GM12878 (cell line): ENCODE data around the gene AGXT.

Source experiments
- HCFC1 ChIP-seq: fragments of 150-350 bp; IDR thresholded peaks from 2 replicates; pipeline ENCODE4 v1.6.1; 2014; ENCODE audit warnings: low read length
- POLR2A ChIP-seq: IDR thresholded peaks from 2 replicates; pipeline ENCODE4 v1.6.1; 2011; ENCODE audit warnings: low read depth, mild to moderate bottlenecking, low read length

GRCh38 chr2:240823449-240824336 is 44.9 kb upstream of the AGXT start:
- TF ChIP-seq HCFC1 (no peak), POLR2A (no peak)
